H9 (cell line): ENCODE measurements around the gene GHRHR. TPM values are rescaled to one million over a fixed set of nuclear protein-coding genes. Genes with fewer than 3 reads are reported as not detected.

Experiments used
- DNase-seq: peaks from one replicate; pipeline ENCODE4 v3.0.0-alpha.2; 2017
- H2AFZ ChIP-seq: one replicate; pipeline ENCODE4 v1.6.1; 2013; ENCODE audit warnings: mild to moderate bottlenecking, low read length, control low read depth, moderate library complexity
- H2AK5ac ChIP-seq: 2 replicates; pipeline ENCODE4 v1.6.1; 2013; ENCODE audit warnings: low read length, control low read depth, mixed read lengths; ENCODE audit not compliant: insufficient read length
- H2BK120ac ChIP-seq: one replicate; pipeline ENCODE4 v1.6.1; 2013; ENCODE audit warnings: low read depth, mild to moderate bottlenecking, low read length, control low read depth, inconsistent platforms; ENCODE audit not compliant: poor library complexity, severe bottlenecking
- H2BK12ac ChIP-seq: 2 replicates; pipeline ENCODE4 v1.6.1; 2013; ENCODE audit warnings: low read length, control low read depth, mixed read lengths, low read depth; ENCODE audit not compliant: insufficient read length
- H2BK15ac ChIP-seq: 2 replicates; pipeline ENCODE4 v1.6.1; 2013; ENCODE audit warnings: low read depth, low read length, control low read depth
- H2BK20ac ChIP-seq: one replicate; pipeline ENCODE4 v1.6.1; 2013; ENCODE audit warnings: low read depth, mild to moderate bottlenecking, low read length, control low read depth, inconsistent platforms; ENCODE audit not compliant: poor library complexity, severe bottlenecking
- H2BK5ac ChIP-seq: 2 replicates; pipeline ENCODE4 v1.6.1; 2013; ENCODE audit warnings: low read length, control low read depth, mixed read lengths; ENCODE audit not compliant: insufficient read length
- H3K14ac ChIP-seq: 2 replicates; pipeline ENCODE4 v1.6.1; 2013; ENCODE audit warnings: low read length, control low read depth; ENCODE audit not compliant: insufficient read depth
- H3K18ac ChIP-seq: 2 replicates; pipeline ENCODE4 v1.6.1; 2013; ENCODE audit warnings: low read depth, mild to moderate bottlenecking, mixed read lengths, low read length, control low read depth; ENCODE audit not compliant: insufficient read length
- H3K23ac ChIP-seq: 2 replicates; pipeline ENCODE4 v1.6.1; 2013; ENCODE audit warnings: low read length, control low read depth, mixed read lengths, low read depth; ENCODE audit not compliant: insufficient read length
- H3K23me2 ChIP-seq: 2 replicates; pipeline ENCODE4 v1.6.1; 2013; ENCODE audit warnings: low read depth, mild to moderate bottlenecking, mixed read lengths, low read length, control low read depth; ENCODE audit not compliant: insufficient read length, poor library complexity, severe bottlenecking
- H3K27ac ChIP-seq: 2 replicates; pipeline ENCODE4 v1.5.1; 2013; ENCODE audit warnings: low read length, control low read depth, mixed read lengths, low read depth; ENCODE audit not compliant: insufficient read length
- H3K27me3 ChIP-seq: 2 replicates; pipeline ENCODE4 v1.6.1; 2013; ENCODE audit warnings: low read length, control low read depth, inconsistent platforms; ENCODE audit not compliant: insufficient read depth
- H3K4ac ChIP-seq: 2 replicates; pipeline ENCODE4 v1.6.1; 2013; ENCODE audit warnings: low read depth, mild to moderate bottlenecking, control low read depth, inconsistent platforms, low read length, moderate library complexity
- H3K4me1 ChIP-seq: 2 replicates; pipeline ENCODE4 v1.6.1; 2013; ENCODE audit warnings: low read length, control low read depth, inconsistent platforms; ENCODE audit not compliant: insufficient read depth
- H3K4me2 ChIP-seq: 2 replicates; pipeline ENCODE4 v1.6.1; 2013; ENCODE audit warnings: low read length, control low read depth, mixed read lengths; ENCODE audit not compliant: insufficient read length, insufficient read depth
- H3K56ac ChIP-seq: 2 replicates; pipeline ENCODE4 v1.6.1; 2013; ENCODE audit warnings: low read depth, mild to moderate bottlenecking, mixed read lengths, low read length, control low read depth; ENCODE audit not compliant: insufficient read length
- H3K79me1 ChIP-seq: 2 replicates; pipeline ENCODE4 v1.6.1; 2013; ENCODE audit warnings: low read depth, mild to moderate bottlenecking, moderate library complexity, low read length, control low read depth, inconsistent platforms; ENCODE audit not compliant: insufficient read depth, poor library complexity, severe bottlenecking
- H3K79me2 ChIP-seq: 2 replicates; pipeline ENCODE4 v1.6.1; 2013; ENCODE audit warnings: low read length, control low read depth, inconsistent platforms; ENCODE audit not compliant: insufficient read depth
- H3K9ac ChIP-seq: 2 replicates; pipeline ENCODE4 v1.6.1; 2013; ENCODE audit warnings: low read length, control low read depth, mixed read lengths; ENCODE audit not compliant: insufficient read length; ENCODE audit errors: extremely low read depth
- H3K9me3 ChIP-seq: one replicate; pipeline ENCODE4 v1.6.1; 2013; ENCODE audit warnings: low read depth, low read length, inconsistent platforms; ENCODE audit not compliant: control insufficient read depth
- H3T11ph ChIP-seq: one replicate; pipeline ENCODE4 v1.6.1; 2013; ENCODE audit warnings: mild to moderate bottlenecking, low read length, control low read depth, inconsistent platforms
- H4K20me1 ChIP-seq: one replicate; pipeline ENCODE4 v1.6.1; 2013; ENCODE audit not compliant: control insufficient read depth, insufficient read length, insufficient read depth
- H4K5ac ChIP-seq: 2 replicates; pipeline ENCODE4 v1.6.1; 2013; ENCODE audit warnings: low read depth, mild to moderate bottlenecking, mixed read lengths, low read length, control low read depth; ENCODE audit not compliant: insufficient read length
- H4K8ac ChIP-seq: replicated peaks from 2 replicates; pipeline ENCODE4 v1.6.1; 2013; ENCODE audit warnings: low read length, control low read depth, mixed read lengths, low read depth; ENCODE audit not compliant: insufficient read length
- H4K91ac ChIP-seq: 2 replicates; pipeline ENCODE4 v1.6.1; 2013; ENCODE audit warnings: low read depth, mild to moderate bottlenecking, moderate library complexity, mixed read lengths, low read length, control low read depth; ENCODE audit not compliant: insufficient read length
- H3K27ac Mint-ChIP-seq, 3 experiments: 2 replicates in 2 of 3; 3 replicates in 1 of 3; pipeline ENCODE4 v1.8.0; 2020 to 2021; ENCODE audit warnings: mixed read lengths in 3 of 3, mild to moderate bottlenecking in 1 of 3, moderate library complexity in 1 of 3
- H3K27me3 Mint-ChIP-seq: 2 replicates; pipeline ENCODE4 v1.8.0; 2021; ENCODE audit warnings: low read depth, mild to moderate bottlenecking, moderate library complexity, mixed read lengths
- H3K36me3 Mint-ChIP-seq, 3 experiments: 2 replicates in 2 of 3; 3 replicates in 1 of 3; pipeline ENCODE4 v1.8.0; 2020 to 2021; ENCODE audit warnings: low read depth in 3 of 3, mixed read lengths in 3 of 3; ENCODE audit not compliant: insufficient read depth in 1 of 3
- H3K4me1 Mint-ChIP-seq, 2 experiments: 2 replicates each; pipeline ENCODE4 v1.8.0; 2020; ENCODE audit warnings: mixed read lengths in 2 of 2
- H3K4me3 Mint-ChIP-seq, 2 experiments: 2 replicates in 1 of 2; 3 replicates in 1 of 2; pipeline ENCODE4 v1.8.0; 2020 to 2021; ENCODE audit warnings: mild to moderate bottlenecking in 2 of 2, mixed read lengths in 2 of 2, moderate library complexity in 1 of 2
- H3K9me3 Mint-ChIP-seq, 2 experiments: 2 replicates in 1 of 2; 3 replicates in 1 of 2; pipeline ENCODE4 v1.8.0; 2020; ENCODE audit warnings: mild to moderate bottlenecking in 2 of 2, mixed read lengths in 2 of 2, moderate library complexity in 1 of 2
- CTCF ChIP-seq: fragments of 200-600 bp; sonication (generic); conservative IDR thresholded peaks from 3 replicates; pipeline ENCODE4 v1.8.0; 2021; ENCODE audit warnings: antibody characterized with exemption, mild to moderate bottlenecking
- WGBS: extraction: QIAGEN DNeasy Blood & Tissue Kit; methylation state at CpG from one replicate; pipeline ENCODE4 v1.1.7; 2013; ENCODE audit warnings: missing lambda C conversion rate, low lambda C conversion rate, mixed read lengths; ENCODE audit not compliant: insufficient read length; ENCODE audit errors: extremely low coverage; 5-methylcytosine and 5-hydroxymethylcytosine counted together
- total RNA-seq: library from RNA; stranded (reverse); gene quantifications from 2 replicates; pipeline ENCODE4 v1.2.1, GENCODE V29; 2021

GHRHR gene
- total RNA-seq, 1 experiment from 2014 or later = 7.4 TPM

GRCh38 chr7:30969604-30969970, 5.8 kb downstream of the GHRHR start:
- H3K27ac ChIP-seq = no peak overlapping the region
- H2AFZ ChIP-seq = no peak overlapping the region
- Mint-ChIP-seq H3K27ac (no peak overlapping the region), H3K4me3 (no peak overlapping the region), H3K27me3 (peaks cover 43% of the 10 kb centered on the region), H3K36me3 (no peaks in the 10 kb centered on the region), H3K4me1 (peaks cover 12 to 24% of the 10 kb centered on the region in 2 experiments), H3K9me3 (no peaks in the 10 kb centered on the region)
- no peaks in the 10 kb centered on the region for H3K79me2 ChIP-seq
- no peaks in the 10 kb centered on the region for H3K27me3 ChIP-seq
- H3K56ac ChIP-seq = no peak overlapping the region
- no peak overlapping the region for H2BK12ac ChIP-seq
- H3K9me3 ChIP-seq = no peaks in the 10 kb centered on the region
- no peak overlapping the region for H4K91ac ChIP-seq
- H3K4me1 ChIP-seq = no peaks in the 10 kb centered on the region; the same call in 1 of the 2 replicates
- H3T11ph ChIP-seq = no peak overlapping the region
- no peak overlapping the region for H4K8ac ChIP-seq
- H3K14ac ChIP-seq = no peak overlapping the region
- H3K79me1 ChIP-seq = no peaks in the 10 kb centered on the region
- H3K18ac ChIP-seq = no peak overlapping the region
- H2AK5ac ChIP-seq = no peak overlapping the region
- no peak for TF ChIP-seq CTCF
- H2BK120ac ChIP-seq = no peak overlapping the region
- no peak for DNase-seq
- no peak overlapping the region for H3K4me2 ChIP-seq
- no peak overlapping the region for H3K23ac ChIP-seq
- no peak overlapping the region for H2BK20ac ChIP-seq
- no peak overlapping the region for H3K9ac ChIP-seq
- H3K23me2 ChIP-seq = no peaks in the 10 kb centered on the region
- no peak overlapping the region for H2BK15ac ChIP-seq
- no peak overlapping the region for H4K5ac ChIP-seq
- no CpG with 5 or more reads among the region's 1 CpG for WGBS
- H3K4ac ChIP-seq = no peak overlapping the region
- no peaks in the 10 kb centered on the region for H4K20me1 ChIP-seq
- H2BK5ac ChIP-seq = no peak overlapping the region
